Measurements from ENCODE around the gene BCO1. TPM values are rescaled to one million over a fixed set of nuclear protein-coding genes. Genes with fewer than 3 reads are reported as not detected.

The BCO1 gene
- total and polyA plus RNA-seq, 2 of the 4 experiments (the other 2 are of a cell fraction), result not detected

DNA sequence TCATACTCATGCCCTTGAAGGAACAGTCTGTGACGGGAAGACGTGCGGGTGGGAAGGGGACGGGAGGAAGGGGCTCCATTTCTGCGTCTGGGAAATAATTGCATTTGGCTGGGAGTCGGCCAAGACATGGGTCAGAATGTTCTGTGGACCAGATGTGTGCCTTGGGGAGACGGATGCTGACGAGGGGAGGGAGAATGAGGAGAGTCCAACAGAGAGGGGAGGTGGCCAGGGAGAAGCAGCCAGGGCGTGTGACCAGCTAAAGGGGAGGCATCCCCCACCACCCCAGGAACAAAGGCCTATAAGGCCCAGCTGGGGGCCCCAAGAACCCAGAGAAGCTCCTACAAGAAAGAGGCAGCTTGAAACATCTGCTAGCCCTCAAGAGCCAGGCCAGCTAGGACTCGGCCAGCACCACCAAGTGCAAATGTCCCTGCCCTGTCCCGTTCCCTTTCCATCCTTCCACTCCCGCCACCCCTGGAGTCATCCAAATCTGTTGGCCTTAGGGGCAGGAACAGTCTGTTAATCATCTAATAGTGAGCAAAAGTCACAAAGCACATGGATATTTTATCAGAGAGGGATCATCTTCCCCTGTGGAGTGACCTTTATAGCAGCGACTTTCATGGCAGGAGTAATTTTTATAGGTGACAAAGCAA lies 42.5 kb upstream of the BCO1 start:
- no peak overlapping the region for H4K5ac ChIP-seq (ENCODE audit: low read depth, low read length)
- dilution Hi-C loops (cut with HindIII; ENCODE audit: low sequenced_read_pairs, unreplicated experiment), result no loop called here
- DNase-seq, result no peak

More for the DNA sequence above, 42.5 kb upstream of the BCO1 start:
- Histone ChIP-seq H2BK5ac (ENCODE audit: low read depth, low read length, poor library complexity, severe bottlenecking) (no peak overlapping the region), H4K91ac (ENCODE audit: insufficient read depth, low read depth, low read length) (no peak overlapping the region), H3K27me3 (ENCODE audit: control insufficient read depth, insufficient read depth, low read length) (peaks cover 20% of the 10 kb centered on the region), H4K20me1 (ENCODE audit: insufficient read depth, low read length) (no peaks in the 10 kb centered on the region), H3K23ac (ENCODE audit: low read depth, low read length) (no peak overlapping the region), H3K14ac (replicated peaks; ENCODE audit: low read depth, low read length) (no peak overlapping the region), H3K9me3 (ENCODE audit: control insufficient read depth, insufficient read depth, low read length) (no peaks in the 10 kb centered on the region), H2AK5ac (ENCODE audit: low read depth, low read length) (no peak overlapping the region), H3K9ac (ENCODE audit: low read depth, low read length) (no peak overlapping the region), H3K4me1 (ENCODE audit: control insufficient read depth, insufficient read depth, low read length) (no peaks in the 10 kb centered on the region), H2BK20ac (ENCODE audit: low read depth, low read length) (no peak overlapping the region), H3K56ac (ENCODE audit: extremely low read depth, insufficient read depth, low read length) (no peak overlapping the region), H2AFZ (replicated peaks; ENCODE audit: low read length, poor library complexity) (no peak overlapping the region), H3K36me3 (ENCODE audit: control insufficient read depth, insufficient read depth, low read length) (no peaks in the 10 kb centered on the region), H4K8ac (ENCODE audit: low read depth in 2 of 2, low read length in 2 of 2) (no peak overlapping the region), H3K9me1 (ENCODE audit: insufficient read depth, low read length) (no peaks in the 10 kb centered on the region), H3K4me3 (ENCODE audit: insufficient read depth, low read depth, low read length) (no peak overlapping the region), H2AK9ac (replicated peaks; ENCODE audit: low read depth, low read length, poor library complexity) (no peak overlapping the region), H3K79me1 (ENCODE audit: low read depth in 1 of 2, low read length in 2 of 2) (no peaks in the 10 kb centered on the region), H2BK120ac (ENCODE audit: low read depth, low read length) (no peak overlapping the region), H3K4ac (ENCODE audit: low read depth, low read length) (no peak overlapping the region), H3K18ac (ENCODE audit: low read depth, low read length) (no peak overlapping the region), H2BK15ac (ENCODE audit: low read depth, low read length) (no peak overlapping the region), H3K27ac (ENCODE audit: insufficient read depth, low read length) (no peak overlapping the region), H3K4me2 (ENCODE audit: low read depth, low read length) (no peak overlapping the region)
- ChIA-PET POLR2A (ENCODE audit: unreplicated experiment) (no interaction called here), CTCF (no interaction called here)
- ATAC-seq (ENCODE audit: low read depth), result no peak
- intact Hi-C loops (cut with micrococcal nuclease), result no loop called here
- TF ChIP-seq, protein P1, sequence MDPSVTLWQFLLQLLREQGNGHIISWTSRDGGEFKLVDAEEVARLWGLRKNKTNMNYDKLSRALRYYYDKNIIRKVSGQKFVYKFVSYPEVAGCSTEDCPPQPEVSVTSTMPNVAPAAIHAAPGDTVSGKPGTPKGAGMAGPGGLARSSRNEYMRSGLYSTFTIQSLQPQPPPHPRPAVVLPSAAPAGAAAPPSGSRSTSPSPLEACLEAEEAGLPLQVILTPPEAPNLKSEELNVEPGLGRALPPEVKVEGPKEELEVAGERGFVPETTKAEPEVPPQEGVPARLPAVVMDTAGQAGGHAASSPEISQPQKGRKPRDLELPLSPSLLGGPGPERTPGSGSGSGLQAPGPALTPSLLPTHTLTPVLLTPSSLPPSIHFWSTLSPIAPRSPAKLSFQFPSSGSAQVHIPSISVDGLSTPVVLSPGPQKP (IDR thresholded peaks at IDR 0.05; ENCODE audit: borderline replicate concordance, low read depth, low read length), result no peak
- TF ChIP-seq FOS (IDR thresholded peaks at IDR 0.05; ENCODE audit: low read depth, low read length) (no peak), RCOR1 (IDR thresholded peaks at IDR 0.05; ENCODE audit: insufficient replicate concordance, low read length) (no peak)
- in situ Hi-C loops (cut with MboI; ENCODE audit: low sequenced_read_pairs), result no loop called here
- 80% methylated on average over 1 of the region's 13 CpGs; no CpG with 5 or more reads in 1 of the 2 experiments for whole genome bisulfite sequencing, 2 experiments (ENCODE audit: extremely low coverage in 2 of 2, insufficient read length in 1 of 2)
- BruUV-seq (replicated peaks), result no TSS peak

Measured in IMR-90 (cell line).